ENCODE results near the gene PICALM. TPM values are rescaled to one million over a fixed set of nuclear protein-coding genes. Genes with fewer than 3 reads are reported as not detected.

Gene PICALM
- total and polyA plus RNA-seq, 2 of the 13 experiments (the other 11 are each of a cell fraction or from before 2014, with no cell fraction given): 97.6 to 154 TPM

- TF ChIP-seq, protein P1, sequence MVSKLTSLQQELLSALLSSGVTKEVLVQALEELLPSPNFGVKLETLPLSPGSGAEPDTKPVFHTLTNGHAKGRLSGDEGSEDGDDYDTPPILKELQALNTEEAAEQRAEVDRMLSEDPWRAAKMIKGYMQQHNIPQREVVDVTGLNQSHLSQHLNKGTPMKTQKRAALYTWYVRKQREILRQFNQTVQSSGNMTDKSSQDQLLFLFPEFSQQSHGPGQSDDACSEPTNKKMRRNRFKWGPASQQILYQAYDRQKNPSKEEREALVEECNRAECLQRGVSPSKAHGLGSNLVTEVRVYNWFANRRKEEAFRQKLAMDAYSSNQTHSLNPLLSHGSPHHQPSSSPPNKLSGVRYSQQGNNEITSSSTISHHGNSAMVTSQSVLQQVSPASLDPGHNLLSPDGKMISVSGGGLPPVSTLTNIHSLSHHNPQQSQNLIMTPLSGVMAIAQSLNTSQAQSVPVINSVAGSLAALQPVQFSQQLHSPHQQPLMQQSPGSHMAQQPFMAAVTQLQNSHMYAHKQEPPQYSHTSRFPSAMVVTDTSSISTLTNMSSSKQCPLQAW (CRISPR knock-in tag; IDR thresholded peaks at IDR 0.05): peak; percentile 87
- TF ChIP-seq KAT8 (CRISPR knock-in tag; IDR thresholded peaks at IDR 0.05) (peak; percentile 54; the same call in 1 of the 2 replicates), NR1H2 (CRISPR knock-in tag; IDR thresholded peaks at IDR 0.05; ENCODE audit: borderline replicate concordance, low read depth) (no peak), FOXJ3 (CRISPR knock-in tag; IDR thresholded peaks at IDR 0.05; ENCODE audit: borderline replicate concordance) (peak; percentile 87; the same call in 1 of the 2 replicates), HNF1A (IDR thresholded peaks at IDR 0.05; ENCODE audit: low read depth) (peak; percentile 85), HNF1A (CRISPR knock-in tag; IDR thresholded peaks at IDR 0.05; ENCODE audit: borderline replicate concordance) (peak; percentile 85; the same call in 1 of the 2 replicates), SOX13 (IDR thresholded peaks at IDR 0.05) (peak; percentile 88), SOX13 (CRISPR knock-in tag; conservative IDR thresholded peaks at IDR 0.05 in 1 of 2, IDR thresholded peaks at IDR 0.05 in 1 of 2) (peak in 1 of 2 experiments; percentile 98; a peak in 2 of 4 replicates), FOXK1 (CRISPR knock-in tag; IDR thresholded peaks at IDR 0.05; ENCODE audit: borderline replicate concordance, low read depth) (peak; percentile 21; the same call in 1 of the 2 replicates), ZKSCAN8 (CRISPR knock-in tag; IDR thresholded peaks at IDR 0.05; ENCODE audit: borderline replicate concordance) (peak; percentile 55; the same call in 1 of the 2 replicates), RFX5 (IDR thresholded peaks at IDR 0.05; ENCODE audit: low read depth, low read length) (no peak), THAP11 (CRISPR knock-in tag; IDR thresholded peaks at IDR 0.05) (0 out of 2 replicates have a peak, but pooled peaks have one; percentile 17), SNAPC2 (CRISPR knock-in tag; IDR thresholded peaks at IDR 0.05) (no peak), STAG1 (CRISPR knock-in tag; IDR thresholded peaks at IDR 0.05) (no peak), EP300 (IDR thresholded peaks at IDR 0.05; ENCODE audit: low read depth in 2 of 2, low read length in 2 of 2) (peak in 1 of 2 experiments; percentile 88; a peak in 2 of 4 replicates), EP300 (CRISPR knock-in tag; IDR thresholded peaks at IDR 0.05; ENCODE audit: borderline replicate concordance) (peak; percentile 75), ARNT2 (CRISPR knock-in tag; IDR thresholded peaks at IDR 0.05; ENCODE audit: low read depth) (no peak), NBN (conservative IDR thresholded peaks at IDR 0.05) (no peak), PPARG (CRISPR knock-in tag; conservative IDR thresholded peaks at IDR 0.05) (peak; percentile 79), ZSCAN30 (CRISPR knock-in tag; IDR thresholded peaks at IDR 0.05) (no peak), TEAD3 (CRISPR knock-in tag; optimal IDR thresholded peaks at IDR 0.05; ENCODE audit: borderline replicate concordance) (peak; percentile 42)
- TF ChIP-seq, protein P2, sequence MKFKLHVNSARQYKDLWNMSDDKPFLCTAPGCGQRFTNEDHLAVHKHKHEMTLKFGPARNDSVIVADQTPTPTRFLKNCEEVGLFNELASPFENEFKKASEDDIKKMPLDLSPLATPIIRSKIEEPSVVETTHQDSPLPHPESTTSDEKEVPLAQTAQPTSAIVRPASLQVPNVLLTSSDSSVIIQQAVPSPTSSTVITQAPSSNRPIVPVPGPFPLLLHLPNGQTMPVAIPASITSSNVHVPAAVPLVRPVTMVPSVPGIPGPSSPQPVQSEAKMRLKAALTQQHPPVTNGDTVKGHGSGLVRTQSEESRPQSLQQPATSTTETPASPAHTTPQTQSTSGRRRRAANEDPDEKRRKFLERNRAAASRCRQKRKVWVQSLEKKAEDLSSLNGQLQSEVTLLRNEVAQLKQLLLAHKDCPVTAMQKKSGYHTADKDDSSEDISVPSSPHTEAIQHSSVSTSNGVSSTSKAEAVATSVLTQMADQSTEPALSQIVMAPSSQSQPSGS (CRISPR knock-in tag; IDR thresholded peaks at IDR 0.05): no peak; the same call in 1 of the 2 replicates
- TF ChIP-seq, protein P3, sequence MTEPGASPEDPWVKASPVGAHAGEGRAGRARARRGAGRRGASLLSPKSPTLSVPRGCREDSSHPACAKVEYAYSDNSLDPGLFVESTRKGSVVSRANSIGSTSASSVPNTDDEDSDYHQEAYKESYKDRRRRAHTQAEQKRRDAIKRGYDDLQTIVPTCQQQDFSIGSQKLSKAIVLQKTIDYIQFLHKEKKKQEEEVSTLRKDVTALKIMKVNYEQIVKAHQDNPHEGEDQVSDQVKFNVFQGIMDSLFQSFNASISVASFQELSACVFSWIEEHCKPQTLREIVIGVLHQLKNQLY (CRISPR knock-in tag; IDR thresholded peaks at IDR 0.05): no peak; the same call in 1 of the 2 replicates
Measured at GRCh38 chr11:85923455-85923854, 145.4 kb downstream of the PICALM start (continued).
